K562 (cell line): ENCODE data around the gene IL13. TPM values are rescaled to one million over a fixed set of nuclear protein-coding genes. Genes with fewer than 3 reads are reported as not detected.

Experiments used
- ATAC-seq: fragments of 200-7000 bp; cut with Tn5 transposase; 3 replicates; pipeline ENCODE4 v1.9.1; 2020; ENCODE audit warnings: moderate library complexity
- BruUV-seq: library from RNA; stranded (reverse); fragments of 400-500 nt; replicated peaks from 2 replicates; lab custom pipeline; 2021; lab: Mats Ljungman, UMichigan
- CTCF ChIA-PET: fragments of 300-600 bp; formaldehyde crosslinking; extraction: SDS; loops from one replicate; lab custom pipeline; 2021; ENCODE audit warnings: low intra/inter-chr PET ratio; lab: Yijun Ruan, JAX
- POLR2A ChIA-PET: fragments of 300-600, 350-650 bp; sonication (Branson Sonifier 250); formaldehyde crosslinking; extraction: SDS; loops from one replicate; lab custom pipeline; 2021; ENCODE audit warnings: antibody characterized with exemption, inconsistent platforms; lab: Yijun Ruan, JAX
- DNase-seq, 4 experiments: peaks; one replicate each; pipeline versions ENCODE4 v3.0.0 to v3.0.0-alpha.2; 2011 to 2018; ENCODE audit warnings: low spot score in 3 of 4, mixed read lengths in 3 of 4; ENCODE audit errors: extremely low read depth in 1 of 4
- FAIRE-seq: peaks from 2 replicates; lab custom pipeline; 2011; peaks lifted over from hg19 to GRCh38; lab: Jason Lieb, UNC
- H2AFZ ChIP-seq: 2 replicates; pipeline ENCODE4 v1.6.0; 2011; ENCODE audit warnings: low read depth, low read length, control low read depth, inconsistent platforms
- H3K27ac ChIP-seq: fragments of 200-600 bp; 3 replicates; pipeline ENCODE4 v1.8.0; 2011; ENCODE audit warnings: low read depth, mild to moderate bottlenecking, control low read depth, inconsistent platforms, low read length, moderate library complexity, mixed read lengths; ENCODE audit errors: extremely low read depth
- H3K27me3 ChIP-seq, 2 experiments: fragments of 300-600 bp in 1 of 2; 2 replicates in 1 of 2; 3 replicates in 1 of 2; pipeline versions ENCODE4 v1.6.0 to v1.8.0; 2011; ENCODE audit warnings: inconsistent platforms in 2 of 2, low read length in 2 of 2, mild to moderate bottlenecking in 1 of 2, mixed read lengths in 1 of 2, moderate library complexity in 1 of 2; ENCODE audit not compliant: control insufficient read depth in 2 of 2, insufficient read depth in 2 of 2
- H3K36me3 ChIP-seq: fragments of 300-600 bp; 3 replicates; pipeline ENCODE4 v1.8.0; 2011; ENCODE audit warnings: mild to moderate bottlenecking, low read length, inconsistent platforms; ENCODE audit not compliant: control insufficient read depth, insufficient read depth
- H3K4me1 ChIP-seq, 2 experiments: fragments of 200-600 bp in 1 of 2; replicated peaks in 1 of 2; 2 replicates in 1 of 2; 3 replicates in 1 of 2; pipeline versions ENCODE4 v1.5.1 to v1.8.0; 2011; ENCODE audit warnings: inconsistent platforms in 2 of 2, low read length in 2 of 2, mild to moderate bottlenecking in 1 of 2, mixed read lengths in 1 of 2, moderate library complexity in 1 of 2; ENCODE audit not compliant: control insufficient read depth in 2 of 2, insufficient read depth in 2 of 2
- H3K4me2 ChIP-seq: 2 replicates; pipeline ENCODE4 v1.6.1; 2011; ENCODE audit warnings: low read length, control low read depth, inconsistent platforms, mixed read lengths; ENCODE audit not compliant: insufficient read depth
- H3K4me3 ChIP-seq: fragments of 200-600 bp; sonication (generic), shearing (Covaris generic); 2 replicates; pipeline ENCODE4 v1.5.1; 2016; ENCODE audit warnings: control low read depth, inconsistent platforms
- H3K79me2 ChIP-seq: fragments of 200-600 bp; 3 replicates; pipeline ENCODE4 v1.8.0; 2011; ENCODE audit warnings: low read length, inconsistent platforms; ENCODE audit not compliant: control insufficient read depth, insufficient read depth
- H3K9ac ChIP-seq, 2 experiments: 2 replicates each; pipeline versions ENCODE4 v1.6.0 to v1.6.1; 2011; ENCODE audit warnings: low read depth in 2 of 2, low read length in 2 of 2, control low read depth in 1 of 2, inconsistent platforms in 1 of 2, mild to moderate bottlenecking in 1 of 2, mixed read lengths in 1 of 2; ENCODE audit not compliant: insufficient read depth in 1 of 2
- H3K9me1 ChIP-seq: one replicate; pipeline ENCODE4 v1.6.0; 2011; ENCODE audit warnings: inconsistent platforms, mild to moderate bottlenecking, low read length, moderate library complexity; ENCODE audit not compliant: control insufficient read depth, insufficient read depth
- H3K9me3 ChIP-seq: replicated peaks from 2 replicates; pipeline ENCODE4 v1.5.1; 2011; ENCODE audit warnings: low read depth, low read length, inconsistent platforms; ENCODE audit not compliant: control insufficient read depth, insufficient read depth
- H4K20me1 ChIP-seq: replicated peaks from 2 replicates; pipeline ENCODE4 v1.6.1; 2011; ENCODE audit warnings: low read length, inconsistent platforms, mixed read lengths; ENCODE audit not compliant: control insufficient read depth, insufficient read depth
- E2F4 ChIP-seq: sonication (generic); formaldehyde crosslinking; IDR thresholded peaks from 2 replicates; pipeline ENCODE4 v1.8.0; 2022; ENCODE audit warnings: mild to moderate bottlenecking, low read depth, missing genetic modification reagents
- HSF4 ChIP-seq: fragments of 250-450 bp; sonication (Bioruptor Pico); IDR thresholded peaks from 2 replicates; pipeline ENCODE4 v2.1.2; 2022; ENCODE audit warnings: mild to moderate bottlenecking, moderate library complexity, borderline replicate concordance
- ZNF318 ChIP-seq, 2 experiments: fragments of 450-650 bp; IDR thresholded peaks; 2 replicates each; pipeline ENCODE4 v1.6.1; 2016; ENCODE audit warnings: mild to moderate bottlenecking in 2 of 2, borderline replicate concordance in 1 of 2, low read depth in 1 of 2, moderate library complexity in 1 of 2
- ZNF644 ChIP-seq: fragments of 200-800 bp; sonication (Bioruptor generic); IDR thresholded peaks from 2 replicates; pipeline ENCODE4 v1.6.1; 2016; ENCODE audit warnings: low read depth, missing genetic modification characterization, missing compliant biosample characterization
- in situ Hi-C: fragments of 300-500 bp; cut with MboI; formaldehyde crosslinking; loops from 4 replicates; pipeline ENCODE4 v1.15.0; 2018; ENCODE audit warnings: inconsistent platforms, mixed read lengths
- intact Hi-C: fragments of 100-400 bp; cut with micrococcal nuclease; formaldehyde crosslinking; loops from 2 replicates; pipeline ENCODE4 v1.14.2; 2022
- polyA plus RNA-seq, 8 experiments: library from polyadenylated mRNA; depleted of rRNA in 4 of 8; stranded (reverse) in 5 of 8; unstranded in 3 of 8; fragments of >200 nt; fragmentation: Nextera tagmentation in 2 of 8; fragmentation: Illumina TruSeq in 1 of 8; extraction: Ambion mirVana in 2 of 8; extraction: Trizol in 1 of 8; gene quantifications; 2 replicates each; pipeline versions ENCODE4 v1.2.1 to v1.2.3, GENCODE V29; 2011 to 2014; ENCODE audit warnings: inconsistent platforms in 1 of 8, missing spikeins in 1 of 8
- total RNA-seq, 7 experiments: library from RNA; depleted of rRNA in 6 of 7; stranded (reverse); fragments of >200 nt in 6 of 7; fragmentation: Illumina TruSeq in 2 of 7; extraction: Trizol in 2 of 7; gene quantifications; 2 replicates each; pipeline versions ENCODE4 v1.2.1 to v1.2.3, GENCODE V29; 2011 to 2021; ENCODE audit warnings: low replicate concordance in 1 of 7
- TF ChIP-seq, protein P1 (sequence below): fragments of 450-650 bp; IDR thresholded peaks from 2 replicates; pipeline ENCODE4 v1.6.1; 2016; ENCODE audit warnings: mild to moderate bottlenecking

Gene IL13
- total and polyA plus RNA-seq, 9 of the 15 experiments (the other 6 are each of a cell fraction or from before 2014, with no cell fraction given) = not detected

DNA sequence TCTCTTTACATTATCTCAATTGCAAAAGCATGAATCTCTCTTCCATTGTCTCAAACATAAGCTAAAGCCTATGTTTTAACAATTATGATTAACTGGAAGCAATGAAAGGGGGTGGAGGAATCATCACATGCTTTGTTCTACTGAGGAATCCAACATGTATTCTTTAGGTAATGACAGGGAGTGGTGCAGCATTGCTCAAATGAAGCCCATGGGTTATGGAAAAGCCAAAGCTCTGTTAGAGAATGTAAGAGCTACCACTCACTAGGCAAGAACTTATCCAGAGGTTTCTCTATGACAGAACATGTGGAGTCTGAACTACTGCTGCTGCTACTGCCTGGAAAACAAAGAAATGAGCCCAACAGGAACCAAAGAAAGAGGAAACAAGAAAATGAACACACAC, 50.7 kb downstream of the IL13 start:
- CTCF ChIA-PET = no interaction called here

More for the DNA sequence above, 50.7 kb downstream of the IL13 start:
- no peaks in the 10 kb centered on the region for H3K36me3 ChIP-seq
- intact Hi-C loops (no loop called here), in situ Hi-C loops (no loop called here)
- H3K9ac ChIP-seq = no peak overlapping the region
- H3K4me2 ChIP-seq = no peak overlapping the region
- H3K4me3 ChIP-seq = no peak overlapping the region
- H3K27ac ChIP-seq = peak overlapping the region; percentile 11; the same call in 1 of the 3 replicates
- H2AFZ ChIP-seq = peak overlapping the region; percentile 66
- H3K4me1 ChIP-seq = no peaks in the 10 kb centered on the region
- no peaks in the 10 kb centered on the region for H4K20me1 ChIP-seq
- no peaks in the 10 kb centered on the region for H3K9me1 ChIP-seq
- FAIRE-seq (no peak), DNase-seq (no peak), ATAC-seq (peak; percentile 73)
- H3K27me3 ChIP-seq = no peaks in the 10 kb centered on the region
- TF ChIP-seq HSF4 (no peak), ZNF318 (IDR thresholded peaks at IDR 0.05; ENCODE audit: borderline replicate concordance in 1 of 2, low read depth in 1 of 2) (no peak), E2F4 (CRISPR knock-in tag) (no peak), ZNF644 (tag) (no peak)
- TF ChIP-seq, protein P1, sequence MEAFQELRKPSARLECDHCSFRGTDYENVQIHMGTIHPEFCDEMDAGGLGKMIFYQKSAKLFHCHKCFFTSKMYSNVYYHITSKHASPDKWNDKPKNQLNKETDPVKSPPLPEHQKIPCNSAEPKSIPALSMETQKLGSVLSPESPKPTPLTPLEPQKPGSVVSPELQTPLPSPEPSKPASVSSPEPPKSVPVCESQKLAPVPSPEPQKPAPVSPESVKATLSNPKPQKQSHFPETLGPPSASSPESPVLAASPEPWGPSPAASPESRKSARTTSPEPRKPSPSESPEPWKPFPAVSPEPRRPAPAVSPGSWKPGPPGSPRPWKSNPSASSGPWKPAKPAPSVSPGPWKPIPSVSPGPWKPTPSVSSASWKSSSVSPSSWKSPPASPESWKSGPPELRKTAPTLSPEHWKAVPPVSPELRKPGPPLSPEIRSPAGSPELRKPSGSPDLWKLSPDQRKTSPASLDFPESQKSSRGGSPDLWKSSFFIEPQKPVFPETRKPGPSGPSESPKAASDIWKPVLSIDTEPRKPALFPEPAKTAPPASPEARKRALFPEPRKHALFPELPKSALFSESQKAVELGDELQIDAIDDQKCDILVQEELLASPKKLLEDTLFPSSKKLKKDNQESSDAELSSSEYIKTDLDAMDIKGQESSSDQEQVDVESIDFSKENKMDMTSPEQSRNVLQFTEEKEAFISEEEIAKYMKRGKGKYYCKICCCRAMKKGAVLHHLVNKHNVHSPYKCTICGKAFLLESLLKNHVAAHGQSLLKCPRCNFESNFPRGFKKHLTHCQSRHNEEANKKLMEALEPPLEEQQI = no peak
- H3K79me2 ChIP-seq = no peaks in the 10 kb centered on the region
- POLR2A ChIA-PET = interaction anchor here (1.6 to 2.6 kb wide), 2 partner anchors 9 to 10 kb away, joined by 4 to 8 read pairs; no protein-coding TSS in a partner anchor
- BruUV-seq = no TSS peak
- H3K9me3 ChIP-seq = no peaks in the 10 kb centered on the region
